Loucy (cell line): ENCODE results near the gene KCNH2.

Experiments
- H2AFZ ChIP-seq: fragments of 200-600 bp; sonication (generic); 2 replicates; pipeline ENCODE4 v1.6.0; 2016; ENCODE audit warnings: antibody characterized with exemption, mild to moderate bottlenecking, low read length, moderate library complexity
- H3F3A ChIP-seq: fragments of 200-600 bp; 2 replicates; pipeline ENCODE4 v1.6.0; 2016; ENCODE audit warnings: antibody characterized with exemption, low read depth, mild to moderate bottlenecking
- H3K27me3 ChIP-seq: fragments of 200-600 bp; sonication (generic); 2 replicates; pipeline ENCODE4 v1.6.1; 2014; ENCODE audit warnings: low read length, mild to moderate bottlenecking; ENCODE audit not compliant: insufficient read depth, poor library complexity, severe bottlenecking
- H3K36me3 ChIP-seq: fragments of 200-600 bp; sonication (generic); 2 replicates; pipeline ENCODE4 v1.6.1; 2016; ENCODE audit warnings: low read length; ENCODE audit not compliant: insufficient read depth
- H3K4me1 ChIP-seq: fragments of 200-600 bp; sonication (generic); 2 replicates; pipeline ENCODE4 v1.5.1; 2014; ENCODE audit warnings: low read length, mild to moderate bottlenecking; ENCODE audit not compliant: insufficient read depth, poor library complexity, severe bottlenecking
- H3K4me2 ChIP-seq: fragments of 200-600 bp; sonication (generic); 2 replicates; pipeline ENCODE4 v1.6.0; 2014; ENCODE audit warnings: antibody characterized with exemption, low read length, low read depth, mild to moderate bottlenecking; ENCODE audit not compliant: poor library complexity, severe bottlenecking
- H3K4me3 ChIP-seq: fragments of 200-600 bp; sonication (generic); 2 replicates; pipeline ENCODE4 v1.5.1; 2014; ENCODE audit warnings: low read length, mild to moderate bottlenecking, mixed read lengths; ENCODE audit not compliant: poor library complexity, severe bottlenecking
- H3K79me2 ChIP-seq: fragments of 200-600 bp; sonication (generic); 2 replicates; pipeline ENCODE4 v1.6.1; 2014; ENCODE audit warnings: low read length; ENCODE audit not compliant: insufficient read depth
- H3K9ac ChIP-seq: fragments of 200-600 bp; sonication (generic); 2 replicates; pipeline ENCODE4 v1.6.0; 2014; ENCODE audit warnings: mild to moderate bottlenecking, low read depth, low read length, moderate library complexity; ENCODE audit not compliant: poor library complexity, severe bottlenecking
- H3K9me2 ChIP-seq: fragments of 200-600 bp; sonication (generic); replicated peaks from 2 replicates; pipeline ENCODE4 v1.6.1; 2016; ENCODE audit warnings: low read depth, low read length, mixed read lengths
- H3K9me3 ChIP-seq: fragments of 200-600 bp; sonication (generic); 2 replicates; pipeline ENCODE4 v1.6.1; 2014; ENCODE audit warnings: mild to moderate bottlenecking, antibody characterized with exemption, low read length, low read depth; ENCODE audit not compliant: insufficient read depth
- H4K20me1 ChIP-seq: fragments of 200-600 bp; sonication (generic); 2 replicates; pipeline ENCODE4 v1.6.0; 2014; ENCODE audit warnings: antibody characterized with exemption, low read length, mild to moderate bottlenecking; ENCODE audit not compliant: insufficient read depth, poor library complexity, severe bottlenecking
- CTCF ChIP-seq: fragments of 200-600 bp; sonication (generic); conservative IDR thresholded peaks from 2 replicates; pipeline ENCODE4 v1.5.1; 2014; ENCODE audit warnings: mild to moderate bottlenecking, antibody characterized with exemption, low read length
- EZH2phosphoT487 ChIP-seq: fragments of 200-600 bp; IDR thresholded peaks from 2 replicates; pipeline ENCODE4 v1.6.1; 2018; ENCODE audit warnings: antibody characterized with exemption, mild to moderate bottlenecking, moderate library complexity, borderline replicate concordance

The KCNH2 gene

GRCh38 chr7:150939052-150939451 is 39.1 kb downstream of the KCNH2 start:
- H2AFZ ChIP-seq, result no peak overlapping the region
- H3K9me3 ChIP-seq, result no peaks in the 10 kb centered on the region
- TF ChIP-seq CTCF (no peak), EZH2phosphoT487 (no peak)
- H4K20me1 ChIP-seq, result no peaks in the 10 kb centered on the region
- H3K4me3 ChIP-seq, result no peak overlapping the region
- H3F3A ChIP-seq, result peaks cover 4% of the 10 kb centered on the region; the same call in 1 of the 2 replicates
- no peaks in the 10 kb centered on the region for H3K36me3 ChIP-seq
- H3K9me2 ChIP-seq, result no peaks in the 10 kb centered on the region
- peak overlapping the region; percentile 59 for H3K4me2 ChIP-seq
- peaks cover 60% of the 10 kb centered on the region for H3K4me1 ChIP-seq
- H3K79me2 ChIP-seq, result no peaks in the 10 kb centered on the region
- H3K9ac ChIP-seq, result peak overlapping the region; percentile 63
- H3K27me3 ChIP-seq, result no peaks in the 10 kb centered on the region

- Histone ChIP-seq H2AFZ (peak overlapping the region; percentile 3; the same call in 1 of the 2 replicates), H3K79me2 (no peaks in the 10 kb centered on the region), H4K20me1 (no peaks in the 10 kb centered on the region), H3K36me3 (no peaks in the 10 kb centered on the region), H3K4me3 (peak overlapping the region; percentile 38), H3F3A (peaks cover 4% of the 10 kb centered on the region; the same call in 1 of the 2 replicates), H3K4me2 (peak overlapping the region; percentile 59), H3K9me3 (no peaks in the 10 kb centered on the region), H3K27me3 (no peaks in the 10 kb centered on the region), H3K4me1 (peaks cover 59% of the 10 kb centered on the region), H3K9ac (peak overlapping the region; percentile 63), H3K9me2 (no peaks in the 10 kb centered on the region)
- no peak for TF ChIP-seq CTCF
- no peak for TF ChIP-seq EZH2phosphoT487
Observed at GRCh38 chr7:150938566-150938965, 39.6 kb downstream of the KCNH2 start.

- Histone ChIP-seq H3K27me3 (no peaks in the 10 kb centered on the region), H4K20me1 (no peaks in the 10 kb centered on the region), H3K4me3 (peak overlapping the region; percentile 38), H3K79me2 (no peaks in the 10 kb centered on the region), H3K9me3 (no peaks in the 10 kb centered on the region), H3K9me2 (no peaks in the 10 kb centered on the region), H3F3A (peaks cover 4% of the 10 kb centered on the region; the same call in 1 of the 2 replicates), H3K9ac (peak overlapping the region; percentile 63), H3K36me3 (no peaks in the 10 kb centered on the region), H3K4me1 (peaks cover 54% of the 10 kb centered on the region), H3K4me2 (peak overlapping the region; percentile 59), H2AFZ (peak overlapping the region; percentile 3)
- TF ChIP-seq CTCF (no peak), EZH2phosphoT487 (no peak)
Observed at GRCh38 chr7:150937848-150938561, 40.1 kb downstream of the KCNH2 start.
